HG02970 (cell line): Measurements from ENCODE around the gene MDGA2.
"Not testable (repeated sequence)": the region's sequence is repeated elsewhere in the genome, so short reads cannot be mapped to it uniquely, and the experiment has no call there.

Experiments used
- ATAC-seq: cut with Tn5 transposase; IDR thresholded peaks from one replicate; pipeline ENCODE4 v1.9.1; 2021; ENCODE audit warnings: mild to moderate bottlenecking, moderate library complexity, moderate number of reproducible peaks; ENCODE audit not compliant: unreplicated experiment, low FRiP score

Gene MDGA2

DNA sequence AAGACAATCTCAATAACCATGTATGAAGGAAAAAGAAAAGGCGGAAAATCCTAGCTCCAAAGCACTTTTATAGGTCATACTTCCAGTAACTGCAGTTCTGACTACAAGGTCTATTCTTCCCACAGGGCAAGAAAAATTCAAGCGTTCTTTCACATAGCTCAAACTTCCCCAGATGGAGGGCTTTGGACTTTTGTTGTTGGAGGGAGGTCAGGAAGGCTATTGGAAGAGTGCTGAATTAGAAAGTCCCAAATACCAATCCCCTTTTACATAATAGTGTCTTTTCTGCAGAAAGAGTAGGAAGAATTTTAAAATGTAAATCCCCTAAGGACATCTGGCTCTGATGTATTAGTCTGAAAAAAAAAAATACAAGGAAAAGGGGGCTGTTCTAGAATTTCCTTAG, 309.4 kb downstream of the MDGA2 start:
- no peak for ATAC-seq

DNA sequence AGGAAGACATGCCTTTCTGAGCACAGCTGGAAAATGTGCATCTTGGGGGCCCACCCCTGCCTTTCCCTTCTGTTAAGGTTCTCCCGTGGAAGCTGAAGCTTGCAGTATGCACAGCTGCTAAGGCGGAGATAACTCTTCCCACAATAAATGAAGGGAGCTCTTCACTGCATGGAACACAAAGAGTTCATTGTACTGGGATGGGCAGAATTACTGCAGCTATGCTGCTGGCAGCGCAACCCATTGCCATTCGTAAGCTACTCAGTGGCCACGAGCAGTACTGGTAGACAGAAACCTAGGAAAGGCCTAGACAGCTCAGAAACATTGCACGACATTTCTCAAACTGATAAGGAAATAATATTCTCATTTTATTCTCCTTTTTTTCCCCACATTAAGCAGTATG, 310.2 kb downstream of the MDGA2 start:
- no peak for ATAC-seq

DNA sequence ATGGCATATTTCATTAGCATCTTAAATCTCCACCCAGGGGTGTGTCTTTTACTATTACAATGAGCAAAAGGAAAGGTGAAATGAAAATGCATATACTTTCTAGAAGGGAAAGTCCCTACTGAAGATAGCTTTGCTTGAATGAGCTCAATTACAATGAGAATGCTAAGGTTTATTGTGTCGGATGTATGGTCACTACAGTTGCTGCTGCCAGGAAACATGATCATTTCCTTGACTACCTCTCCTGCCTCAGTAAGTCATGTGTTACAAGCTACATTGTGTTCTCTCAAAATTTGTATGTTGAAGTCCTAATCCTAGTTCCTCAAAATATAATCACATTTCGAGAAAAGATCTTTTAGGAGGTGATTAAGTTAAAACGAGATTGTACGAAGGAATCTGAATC, 322.2 kb downstream of the MDGA2 start:
- no peak for ATAC-seq

DNA sequence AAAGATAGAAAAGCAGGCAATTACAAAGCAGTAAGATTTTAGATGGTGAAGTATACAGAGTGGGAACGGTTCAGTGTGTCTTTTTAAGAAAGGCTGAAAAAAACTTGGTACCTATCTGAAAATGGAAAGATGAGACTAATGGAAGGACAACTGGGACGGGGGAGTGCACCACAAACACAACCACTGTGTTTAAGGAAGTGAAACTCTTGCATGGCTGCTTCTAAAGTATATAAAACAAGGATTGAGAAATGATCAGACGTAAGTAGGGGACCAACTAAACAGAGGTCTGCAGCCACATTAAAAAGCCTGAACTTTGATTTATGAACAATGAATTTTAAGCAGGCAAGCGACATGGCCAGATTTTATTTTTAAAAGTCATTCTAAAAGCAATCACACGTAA, 328.6 kb downstream of the MDGA2 start:
- no peak for ATAC-seq

DNA sequence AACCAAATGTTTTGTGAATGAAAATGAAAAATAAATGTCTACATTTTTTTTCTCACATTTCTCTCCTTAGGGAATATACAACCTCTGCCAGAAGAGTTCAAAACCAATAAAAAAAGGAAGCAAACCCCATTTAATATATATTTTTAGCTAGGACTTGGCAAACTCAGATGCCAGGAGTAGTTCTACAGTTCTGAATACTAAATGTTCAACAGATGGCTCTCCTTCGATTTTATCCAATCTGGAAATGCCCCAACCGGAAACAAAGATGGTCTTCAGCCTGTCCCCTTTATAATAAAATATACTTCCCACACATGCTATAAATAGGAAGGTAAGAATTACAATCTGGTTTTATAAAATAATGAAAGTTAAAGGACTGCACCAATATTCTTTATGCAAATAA, 330.4 kb downstream of the MDGA2 start:
- ATAC-seq = no peak

DNA sequence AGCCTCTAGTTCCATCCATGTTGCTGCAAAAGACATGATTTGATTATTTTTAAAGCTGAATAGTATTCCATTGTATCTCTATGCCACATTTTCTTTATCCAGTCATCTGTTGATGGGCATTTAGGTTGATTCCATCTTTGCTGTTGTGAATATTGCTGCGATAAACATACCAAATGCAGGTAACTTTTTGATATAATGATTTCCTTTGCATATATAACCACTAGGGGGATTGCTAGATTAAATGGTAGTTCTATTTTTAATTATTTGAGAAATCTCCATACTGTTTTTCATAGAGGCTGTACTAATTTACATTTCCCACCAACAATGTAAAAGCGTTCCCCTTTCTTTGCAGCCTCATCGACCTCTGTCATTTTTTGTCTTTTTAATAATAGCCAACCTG, 342.5 kb downstream of the MDGA2 start:
- no peak for ATAC-seq

DNA sequence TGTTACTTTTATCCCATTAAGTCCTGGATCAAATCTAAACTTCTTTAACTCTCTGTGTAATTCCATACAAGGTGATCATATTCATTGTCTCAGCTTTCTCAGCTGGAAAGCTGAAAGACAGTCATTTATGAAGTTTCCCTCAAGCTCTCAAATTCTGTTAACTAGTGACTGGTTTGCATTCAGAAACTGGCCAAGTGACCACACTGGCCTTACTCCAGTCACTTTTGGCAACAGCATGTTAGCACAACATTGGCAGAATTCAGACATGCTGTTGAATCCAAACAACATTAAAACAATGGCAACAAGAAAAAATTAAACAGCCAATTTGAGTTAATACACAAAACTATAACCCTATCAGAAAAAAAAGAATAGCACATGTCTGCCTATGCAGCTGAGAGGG, 343.3 kb downstream of the MDGA2 start:
- ATAC-seq = no peak

DNA sequence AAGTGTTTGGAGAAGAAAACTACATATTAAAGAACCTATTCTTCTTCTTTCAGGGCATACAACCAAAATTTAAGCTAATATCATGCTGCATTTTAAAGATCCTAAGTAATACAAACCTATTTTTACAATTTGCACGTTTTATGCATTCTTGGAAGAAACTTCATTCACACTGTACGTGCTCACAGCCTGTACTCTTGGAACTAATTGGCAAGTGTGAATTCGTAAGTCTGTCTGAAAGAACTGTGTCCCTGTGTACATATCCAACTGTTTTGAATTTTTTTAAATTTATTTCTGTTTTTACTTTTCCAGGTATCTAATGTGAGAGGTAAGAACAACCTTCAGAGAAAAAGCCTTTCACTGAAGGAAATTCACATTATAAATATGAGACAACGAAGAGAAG, 347.0 kb downstream of the MDGA2 start:
- ATAC-seq = no peak

DNA sequence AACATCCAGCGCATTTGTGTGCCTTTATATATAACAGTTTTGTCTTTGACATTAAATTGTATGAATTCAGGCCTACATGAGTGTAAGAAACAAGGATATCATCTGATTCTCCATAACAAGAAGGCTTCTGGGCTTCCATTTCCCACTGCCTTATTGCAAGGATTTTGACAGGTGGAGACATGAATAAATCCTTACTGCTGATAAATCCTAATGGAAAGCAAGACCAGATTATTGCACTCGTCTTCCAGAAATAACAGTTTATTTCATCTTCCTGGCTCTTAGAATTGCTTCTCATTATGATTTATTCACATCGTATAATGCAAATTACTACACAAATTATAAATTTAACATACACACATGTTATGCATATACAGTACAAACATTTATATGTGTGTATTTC, 348.1 kb downstream of the MDGA2 start:
- no peak for ATAC-seq

DNA sequence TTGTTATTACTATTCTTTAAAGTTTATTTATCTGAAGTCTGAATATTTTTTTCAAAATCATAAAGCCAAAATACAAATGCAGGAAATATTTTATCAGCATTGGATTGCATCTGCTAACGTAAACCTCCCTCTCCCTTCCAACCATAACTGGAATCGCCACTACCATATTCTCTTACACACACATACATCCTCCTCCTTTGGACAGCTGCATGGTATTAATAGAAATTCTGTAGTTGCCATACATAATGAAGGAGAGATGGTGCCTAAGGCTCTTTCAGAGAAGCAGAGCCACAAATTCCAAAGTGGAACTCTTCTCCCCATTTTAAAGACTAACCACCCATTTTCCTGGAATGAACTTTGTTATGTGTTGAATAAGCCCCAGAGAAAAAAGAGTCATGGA, 352.7 kb downstream of the MDGA2 start:
- ATAC-seq = no peak

DNA sequence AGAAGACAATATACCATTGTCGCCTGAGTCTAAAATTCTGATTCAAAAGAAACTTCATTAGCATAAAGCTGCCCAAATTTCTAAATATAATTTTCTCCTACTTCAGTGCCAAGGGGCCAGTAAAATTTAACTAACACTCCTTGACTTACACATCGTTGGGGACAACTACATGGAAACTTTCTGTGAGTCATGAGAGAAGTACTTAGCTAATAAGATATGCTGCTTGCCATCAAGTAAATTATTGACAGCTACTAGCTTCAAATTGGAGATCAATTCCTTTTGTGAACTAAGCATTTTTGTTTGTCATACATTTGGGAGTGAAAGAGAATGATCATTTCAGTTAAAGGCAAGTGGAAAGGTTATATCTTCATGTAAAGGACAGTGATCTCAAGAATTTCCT, 373.3 kb downstream of the MDGA2 start:
- ATAC-seq = no peak

DNA sequence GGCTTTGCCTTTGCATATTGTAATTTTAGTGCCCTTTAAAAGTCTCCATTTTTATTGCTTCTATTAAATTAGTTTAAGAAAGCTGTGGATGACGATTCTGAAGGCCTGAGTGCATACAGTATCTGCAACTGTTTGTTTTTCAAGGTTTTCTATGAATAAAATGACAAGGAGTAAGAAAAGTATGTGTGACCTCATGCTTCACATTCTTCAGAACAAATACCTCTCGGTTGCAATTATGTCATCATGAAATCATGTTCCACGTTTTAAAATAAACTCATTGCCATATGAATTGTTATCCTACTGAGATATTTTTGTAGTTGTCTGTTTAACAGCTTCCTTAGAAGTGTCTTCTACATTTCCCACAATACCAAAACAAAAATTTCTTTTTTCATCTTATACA, 374.6 kb downstream of the MDGA2 start:
- ATAC-seq = no peak

DNA sequence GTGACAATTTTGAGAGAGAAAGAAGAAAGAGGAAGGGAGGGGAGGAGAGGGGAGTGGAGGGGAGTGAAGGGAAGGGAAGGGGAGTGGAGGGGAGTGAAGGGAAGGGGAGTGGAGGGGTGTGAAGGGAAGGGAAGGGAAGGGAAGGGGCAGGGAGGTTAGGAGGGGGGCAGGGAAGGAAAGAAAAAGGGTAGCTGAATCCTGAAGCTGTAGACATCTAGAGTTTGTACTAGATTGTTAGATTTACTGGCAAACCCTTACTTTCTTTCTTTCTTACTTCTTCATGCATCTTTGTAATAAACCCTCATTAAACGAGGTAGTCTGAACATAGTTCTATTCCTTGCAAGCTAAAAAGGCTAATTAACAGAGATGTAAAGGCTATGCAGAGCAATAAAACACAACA, 378.0 kb downstream of the MDGA2 start:
- no peak for ATAC-seq

DNA sequence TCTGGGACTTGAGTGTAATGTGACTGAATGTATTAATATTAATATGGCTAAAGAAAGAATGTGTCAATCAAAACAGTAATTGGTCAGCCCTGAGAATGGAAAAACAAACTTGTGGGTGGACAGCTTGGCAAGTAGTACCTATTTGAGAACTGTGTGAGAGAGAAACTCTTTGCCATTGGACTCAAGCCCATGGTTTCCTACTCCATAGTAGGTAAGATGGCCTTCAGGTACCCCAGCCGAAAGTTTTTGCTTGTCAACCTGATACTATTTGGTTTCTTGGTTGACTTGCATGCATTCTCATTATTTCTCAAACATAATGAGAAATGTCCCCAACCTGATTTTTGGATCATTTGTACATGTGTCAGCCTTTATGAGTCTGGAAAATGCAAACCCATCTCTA, 391.1 kb downstream of the MDGA2 start:
- ATAC-seq = no peak

DNA sequence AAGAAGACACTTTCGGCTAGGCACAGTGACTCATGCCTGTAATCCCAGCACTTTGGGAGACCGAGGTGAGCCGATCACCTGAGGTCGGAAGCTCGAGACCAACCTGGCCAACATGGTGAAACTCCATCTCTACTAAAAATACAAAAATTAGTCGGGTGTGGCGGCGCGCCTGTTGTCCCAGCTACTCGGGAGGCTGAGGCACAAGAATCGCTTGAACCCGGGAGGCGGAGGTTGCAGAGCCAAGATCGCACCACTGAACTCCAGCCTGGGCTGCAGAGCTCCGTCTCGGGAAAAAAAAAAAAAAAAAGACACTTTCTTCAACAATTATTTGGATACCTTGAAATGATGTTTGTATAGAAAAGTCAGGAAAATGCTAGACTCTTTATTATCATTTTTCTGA, 393.6 kb downstream of the MDGA2 start:
- ATAC-seq = not testable (repeated sequence)

DNA sequence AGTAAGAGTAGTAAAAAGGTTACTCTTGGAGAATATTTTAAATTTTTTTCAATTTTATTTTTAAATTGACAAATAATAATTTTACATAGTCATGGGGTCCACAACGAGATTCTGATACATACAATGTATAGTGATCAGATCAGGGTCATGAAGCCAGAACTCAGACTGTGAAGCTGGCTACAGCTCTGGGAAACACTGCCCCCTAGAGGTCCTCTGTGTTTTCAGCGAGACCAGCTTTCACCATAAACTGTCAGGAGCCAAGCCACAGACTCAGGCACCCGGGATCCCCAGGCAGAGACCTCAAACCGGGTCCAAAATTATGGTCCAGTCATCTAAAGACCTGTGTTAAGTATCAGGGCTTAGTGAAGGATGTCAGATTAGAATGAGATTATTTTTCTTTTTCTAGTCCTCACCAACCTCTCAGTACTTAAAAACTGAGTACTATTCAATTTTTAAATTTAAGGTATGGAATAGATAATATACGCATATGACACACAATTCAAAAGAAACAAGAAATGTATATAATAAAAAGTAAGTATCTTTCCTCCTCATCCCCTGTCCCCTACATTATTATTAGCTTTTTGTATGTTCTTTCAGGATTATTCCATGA, 397.1 kb downstream of the MDGA2 start:
- ATAC-seq = peak; percentile 64

DNA sequence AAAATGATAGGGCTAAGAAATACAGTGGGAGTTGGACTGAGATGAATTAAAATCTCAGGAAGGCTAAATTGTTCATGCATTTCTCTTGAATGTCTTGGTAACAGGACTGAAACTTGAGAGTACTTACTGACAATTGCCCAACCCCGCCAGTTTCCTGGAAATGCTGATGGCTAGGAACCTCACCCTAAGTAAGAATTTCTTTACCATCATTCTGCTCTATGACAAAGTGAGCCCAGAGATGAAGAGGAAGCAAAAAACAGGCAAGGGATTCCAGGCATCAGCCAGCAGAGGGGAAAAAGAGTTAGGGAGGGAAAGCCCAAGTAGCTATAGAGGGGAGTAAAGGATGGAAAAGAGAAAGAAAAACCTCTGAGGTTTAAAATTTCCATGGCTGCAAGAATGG, 397.7 kb downstream of the MDGA2 start:
- ATAC-seq = no peak

DNA sequence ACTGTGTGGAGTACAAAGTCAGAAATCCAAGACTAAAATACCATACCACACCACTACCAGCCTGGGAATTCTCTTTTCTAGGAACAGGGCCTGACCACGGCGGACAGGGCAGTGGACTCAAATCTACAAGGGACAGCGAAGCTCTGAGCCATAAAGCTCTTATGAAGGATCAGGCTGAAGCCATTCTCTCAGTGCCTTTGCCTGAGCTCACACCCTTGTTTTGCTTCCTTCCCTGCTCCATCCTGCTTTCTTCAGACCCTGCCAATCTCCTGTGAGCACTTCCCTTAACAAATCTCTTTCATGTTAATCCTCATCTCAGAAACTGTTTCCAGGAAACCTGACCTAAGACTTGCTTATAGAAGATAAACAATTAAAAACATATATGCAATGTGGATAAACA, 398.5 kb downstream of the MDGA2 start:
- no peak for ATAC-seq

DNA sequence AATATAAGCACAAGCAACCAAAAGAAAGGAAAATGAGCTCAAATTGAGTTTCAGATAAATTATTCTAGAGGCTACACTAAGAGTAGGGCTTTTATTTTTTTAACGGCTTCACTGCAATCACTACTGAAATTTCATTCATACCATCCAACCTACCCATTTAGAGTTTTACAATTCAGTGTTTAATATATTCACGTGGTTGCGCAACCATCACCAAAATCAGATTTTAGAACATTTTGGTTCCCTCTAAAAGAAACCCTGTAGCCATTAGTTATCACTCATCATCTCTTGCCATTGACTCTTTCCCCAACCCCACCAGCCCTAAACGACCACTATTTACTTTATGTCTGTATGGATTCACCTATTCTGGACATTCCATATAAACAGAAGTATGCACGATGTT, 401.5 kb downstream of the MDGA2 start:
- ATAC-seq = no peak

DNA sequence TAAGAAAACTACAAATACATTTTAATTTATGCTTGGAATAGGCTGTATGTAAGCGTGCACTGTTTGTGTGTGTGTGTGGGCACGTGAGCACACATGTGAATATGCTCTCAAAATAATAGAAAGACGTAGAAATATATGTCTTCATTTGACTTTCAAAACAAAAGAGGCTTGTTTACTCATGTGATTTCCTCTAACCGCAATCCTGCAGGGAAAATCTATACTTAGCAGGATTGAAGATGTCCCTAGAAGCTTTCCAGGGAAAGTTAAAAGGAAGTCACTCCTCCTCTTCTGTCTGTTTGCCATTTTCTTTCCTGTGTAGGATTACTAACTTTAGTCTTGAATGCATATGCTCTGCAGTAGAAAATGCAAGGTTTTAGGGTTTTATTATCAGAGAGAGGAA, 404.7 kb downstream of the MDGA2 start:
- no peak for ATAC-seq

DNA sequence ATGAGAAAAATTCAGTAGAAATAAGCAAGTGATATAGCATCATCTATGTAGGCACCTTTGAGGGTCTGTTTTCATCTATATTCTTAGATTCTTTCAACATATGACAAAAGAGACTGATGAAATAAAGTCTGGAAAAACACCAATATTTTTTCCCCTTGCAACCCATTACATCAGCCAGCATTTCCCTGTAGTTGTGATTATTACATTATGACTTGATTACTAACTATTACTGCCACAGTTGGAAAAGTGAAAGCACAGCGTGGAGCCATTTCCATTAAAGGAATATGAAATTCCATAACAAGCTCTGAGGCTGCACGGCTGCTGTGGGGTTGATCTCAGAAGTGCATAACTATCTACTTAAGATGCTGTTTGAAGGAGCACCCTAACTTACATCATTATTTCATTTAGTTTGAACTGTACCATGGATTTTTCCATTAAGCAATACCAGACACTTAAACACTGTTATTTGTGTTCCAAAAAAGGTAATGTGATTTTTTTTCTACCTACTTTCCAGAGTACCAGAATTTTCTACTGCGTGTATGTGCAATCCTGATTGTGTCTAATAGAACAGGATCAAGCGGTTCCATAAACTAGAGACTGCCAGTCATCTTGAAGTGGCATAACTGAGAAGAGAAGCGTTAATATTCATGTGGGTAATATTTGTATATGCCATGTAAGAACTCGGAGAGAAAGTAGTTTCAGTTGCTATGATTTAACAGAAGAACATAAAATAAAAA, 405.5 kb downstream of the MDGA2 start:
- no peak for ATAC-seq

DNA sequence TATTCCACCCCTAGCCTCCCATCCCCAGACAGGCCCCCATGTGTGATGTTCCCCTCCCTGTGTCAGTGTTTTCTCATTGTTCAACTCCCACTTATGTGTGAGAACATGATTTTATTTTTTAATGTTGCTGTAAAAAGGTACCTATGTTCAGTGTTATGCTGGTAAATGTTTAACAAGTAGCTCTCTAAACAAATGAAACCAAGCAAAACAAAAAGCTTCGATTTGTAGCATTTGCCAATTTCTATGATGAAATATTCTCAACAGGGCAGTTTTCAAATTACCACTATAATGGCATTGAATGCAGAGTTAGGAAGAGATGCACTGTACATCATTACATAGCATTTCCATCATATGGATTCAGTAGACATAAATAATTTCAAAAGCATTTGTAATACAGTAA, 410.6 kb downstream of the MDGA2 start:
- ATAC-seq = no peak

DNA sequence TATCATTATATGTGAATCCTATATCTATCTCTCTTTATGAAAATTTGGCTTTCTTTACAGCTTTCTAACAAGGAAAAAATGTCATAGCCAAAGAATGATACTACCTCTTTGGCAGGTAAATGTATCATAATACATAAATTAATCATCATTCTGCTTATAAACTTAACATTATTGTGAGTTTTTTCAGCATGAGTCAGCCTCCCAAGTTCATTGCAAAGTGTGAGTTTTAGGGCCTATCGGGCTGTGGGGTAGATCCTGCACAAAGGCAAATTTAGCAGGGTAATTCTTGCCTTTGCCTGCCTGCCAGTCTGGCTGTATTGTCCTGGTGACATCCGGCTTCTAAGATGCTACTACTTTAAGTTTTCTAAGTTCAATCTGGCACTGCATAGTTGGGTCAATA, 412.6 kb downstream of the MDGA2 start:
- no peak for ATAC-seq
